Fibroblast of skin of right biceps (primary cell): ENCODE results near the gene NAMPT.
"Not testable (repeated sequence)": the region's sequence is repeated elsewhere in the genome, so short reads cannot be mapped to it uniquely, and the experiment has no call there.

Source experiments
- DNase-seq: peaks from one replicate; pipeline ENCODE4 v3.0.0-alpha.2; 2013

NAMPT gene

GRCh38 chr7:106284714-106285050, at the start of gene NAMPT:
Gene NAMPT (minus strand): TSS chr7:106284983. CDS start chr7:106284884, 99 bp downstream.
- DNase-seq: no peak

DNA sequence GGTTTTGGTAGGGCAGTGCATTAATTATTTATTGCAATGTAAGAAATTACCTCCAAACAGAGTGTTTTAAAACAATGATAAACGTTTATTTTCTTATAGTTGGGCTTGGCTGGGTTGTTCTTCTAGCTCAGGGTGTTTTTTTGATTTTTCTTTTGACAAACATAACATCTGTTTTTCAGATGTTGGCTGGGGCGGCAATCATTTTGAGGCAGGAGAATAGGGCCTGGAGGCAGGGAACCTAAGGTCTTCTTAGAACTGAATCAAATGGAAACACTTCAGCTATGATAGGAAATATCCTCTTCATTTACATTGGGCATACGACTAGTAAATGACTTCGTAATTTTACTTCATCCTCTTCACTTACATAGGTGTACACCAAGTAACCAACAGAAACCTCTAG, 47.4 kb upstream of the NAMPT start:
- no peak for DNase-seq

DNA sequence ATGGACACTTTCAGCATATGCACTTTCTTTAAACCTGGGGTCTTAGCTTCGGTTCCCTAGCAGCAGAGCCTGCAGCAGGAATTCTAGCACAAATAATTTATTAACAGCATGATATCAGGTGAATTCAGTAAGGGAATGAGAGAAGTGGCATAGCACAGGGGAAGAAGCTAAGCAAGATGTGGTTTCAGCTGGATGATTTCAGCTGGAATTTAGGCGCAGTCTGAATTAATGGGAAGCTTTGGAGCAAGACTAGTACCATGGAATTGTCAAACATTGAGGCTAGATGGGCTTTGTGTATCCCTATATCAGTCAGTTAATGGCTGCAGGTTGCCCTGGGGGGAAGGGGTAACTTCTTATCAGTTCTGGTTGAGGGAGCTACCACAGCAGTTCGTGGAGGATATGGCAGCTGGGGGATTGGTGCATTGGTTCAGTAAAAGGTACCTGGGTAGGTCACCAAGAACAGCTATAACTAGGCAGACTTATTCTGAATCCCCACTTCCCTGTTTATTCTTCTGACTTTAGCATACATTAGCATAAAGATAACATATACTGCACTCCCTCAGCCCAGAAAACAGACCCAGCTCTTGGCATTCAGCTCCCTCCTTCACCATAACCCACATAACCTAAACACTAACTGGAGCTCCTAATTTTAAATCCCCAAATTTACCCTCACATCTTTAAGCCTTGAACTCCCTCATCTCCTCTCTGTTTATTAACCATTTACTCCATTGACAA, 46.8 kb upstream of the NAMPT start:
- DNase-seq: no peak

GRCh38 chr7:106329971-106330733, 45.4 kb upstream of the NAMPT start:
- DNase-seq: peak; percentile 82

DNA sequence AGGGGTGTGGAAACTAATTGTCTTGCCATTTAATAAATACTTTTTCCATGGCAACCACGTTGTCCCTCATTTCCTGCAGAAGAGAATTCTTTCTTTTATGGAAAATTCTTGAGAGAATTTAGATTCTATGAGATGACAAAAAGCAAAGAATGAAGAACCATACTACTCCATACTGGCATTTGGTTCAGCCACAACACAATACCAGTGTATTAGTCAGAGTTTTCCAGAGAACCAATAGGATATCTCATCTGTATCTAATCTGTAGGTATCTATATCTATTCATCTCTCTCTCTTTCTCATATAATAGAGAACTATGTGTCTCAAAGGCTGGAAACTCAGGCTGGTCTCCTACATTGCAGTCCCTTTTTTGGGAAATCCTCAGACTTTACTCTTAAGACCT, 44.6 kb upstream of the NAMPT start:
- DNase-seq: peak; percentile 43

DNA sequence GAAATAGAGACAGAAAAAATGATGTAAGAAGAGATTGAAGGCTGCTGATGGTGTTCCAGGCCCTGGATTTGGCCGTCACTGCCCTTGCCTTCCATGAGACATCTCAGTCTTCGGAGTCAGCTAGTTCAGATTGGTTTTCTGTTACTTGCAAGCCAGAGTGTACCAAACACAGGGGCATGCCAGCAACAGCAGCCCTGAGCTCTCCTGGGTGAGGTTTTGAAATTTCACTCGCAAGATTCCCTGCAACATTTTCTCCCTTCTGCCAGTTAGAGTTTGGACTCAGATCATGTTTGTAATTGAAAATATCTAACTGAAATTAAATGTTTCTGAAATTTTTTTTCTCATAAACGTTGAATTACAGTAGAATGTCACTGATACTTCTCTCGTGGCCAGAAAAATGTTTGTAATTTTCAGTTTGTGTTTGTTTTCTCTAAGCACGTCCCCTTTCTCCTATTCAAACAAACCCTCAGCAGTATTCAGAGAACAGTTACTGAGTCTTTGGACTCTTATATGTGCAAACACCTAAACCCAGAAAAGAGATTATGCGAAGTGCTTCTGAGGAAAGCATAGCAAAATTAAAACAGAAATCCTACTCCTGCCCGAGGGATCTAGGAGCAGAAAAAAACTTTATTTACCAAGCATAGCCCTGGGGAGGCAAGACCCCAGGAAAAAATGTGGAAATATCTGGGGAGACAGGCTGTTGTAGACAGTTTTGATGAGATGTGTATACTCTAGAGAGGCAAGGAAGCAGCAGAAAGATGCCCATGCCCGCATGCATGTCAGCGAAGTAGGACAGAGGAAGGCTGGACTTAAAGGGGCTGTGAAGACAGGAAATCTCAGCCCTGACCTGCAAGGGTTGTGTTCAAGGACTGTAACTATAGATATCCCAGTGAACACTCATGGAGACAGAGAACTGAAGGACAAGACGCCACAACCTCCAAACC, 43.0 kb upstream of the NAMPT start:
- no peak for DNase-seq

- peak; percentile 2 for DNase-seq
Measured at GRCh38 chr7:106326594-106327537, 42.1 kb upstream of the NAMPT start.

- not testable (repeated sequence) for DNase-seq
Measured at GRCh38 chr7:106324509-106324908, 39.7 kb upstream of the NAMPT start.

DNA sequence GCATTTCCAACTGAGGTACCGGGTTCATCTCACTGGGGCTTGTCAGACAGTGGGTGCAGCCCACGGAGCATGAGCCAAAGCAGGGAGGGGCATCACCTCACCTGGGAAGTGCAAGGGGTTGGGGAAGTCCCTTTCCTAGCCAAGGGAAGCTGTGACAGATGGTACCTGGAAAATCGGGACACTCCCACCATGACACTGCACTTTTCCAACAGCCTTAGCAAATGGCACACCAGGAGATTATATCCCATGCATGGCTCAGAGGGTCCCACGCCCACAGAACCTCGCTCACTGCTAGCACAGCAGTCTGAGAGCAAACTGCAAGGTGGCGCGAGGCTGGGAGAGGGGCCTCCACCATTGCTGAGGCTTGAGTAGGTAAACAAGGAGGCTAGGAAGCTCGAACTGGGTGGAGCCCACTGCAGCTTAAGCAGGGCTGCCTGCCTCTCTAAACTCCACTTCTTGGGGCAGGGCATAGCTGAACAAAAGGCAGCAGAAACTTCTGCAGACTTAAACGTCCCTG, 35.5 kb upstream of the NAMPT start:
- not testable (repeated sequence) for DNase-seq

GRCh38 chr7:106318482-106318881, 33.7 kb upstream of the NAMPT start:
- no peak for DNase-seq

DNA sequence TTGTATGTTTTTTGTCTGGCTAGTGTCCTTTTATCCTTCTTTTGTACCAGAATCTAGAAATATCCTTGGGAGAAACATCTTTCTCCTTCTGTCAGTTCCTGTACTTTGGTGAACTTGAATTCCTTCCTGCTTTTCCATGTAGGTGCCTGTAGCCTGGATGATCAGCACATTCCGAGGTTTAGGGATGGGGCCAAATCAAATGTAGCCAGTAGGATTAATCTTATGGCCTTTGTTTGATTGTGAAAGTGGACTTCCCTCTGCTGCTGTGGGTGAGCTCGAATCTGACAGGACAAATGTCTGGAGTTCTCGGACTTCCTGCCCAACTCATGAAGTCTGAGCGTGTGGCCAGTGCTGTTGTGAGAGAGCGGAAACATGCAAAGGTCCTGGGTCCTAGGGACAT, 33.2 kb upstream of the NAMPT start:
- DNase-seq: peak; percentile 60

DNA sequence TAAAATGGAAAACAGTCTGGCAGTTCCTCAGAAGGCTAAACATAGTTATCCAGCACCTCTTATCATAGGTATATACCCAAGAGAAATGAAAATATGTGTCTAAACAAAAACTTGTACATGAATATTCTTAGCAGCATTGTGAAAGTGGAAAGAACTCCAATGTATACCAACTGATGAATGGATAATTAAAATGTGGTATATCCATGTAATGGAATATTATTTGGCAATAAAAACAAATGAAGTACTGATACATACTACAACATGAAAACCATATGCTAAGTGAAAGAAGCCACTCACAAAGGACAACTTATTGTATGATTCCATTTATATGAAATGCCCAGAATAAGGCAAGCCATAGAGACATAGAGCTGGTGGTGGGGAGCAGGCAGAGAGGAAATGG, 32.2 kb upstream of the NAMPT start:
- DNase-seq: no peak

- no peak for DNase-seq
Measured at GRCh38 chr7:106314875-106315274, 30.1 kb upstream of the NAMPT start.

- DNase-seq: no peak
Measured at GRCh38 chr7:106313966-106314365, 29.2 kb upstream of the NAMPT start.

- peak; percentile 81 for DNase-seq
Measured at GRCh38 chr7:106313456-106313901, 28.7 kb upstream of the NAMPT start.

GRCh38 chr7:106312906-106313305, 28.1 kb upstream of the NAMPT start:
- DNase-seq: peak; percentile 38

- no peak for DNase-seq
Measured at GRCh38 chr7:106312099-106312871, 27.5 kb upstream of the NAMPT start.

DNA sequence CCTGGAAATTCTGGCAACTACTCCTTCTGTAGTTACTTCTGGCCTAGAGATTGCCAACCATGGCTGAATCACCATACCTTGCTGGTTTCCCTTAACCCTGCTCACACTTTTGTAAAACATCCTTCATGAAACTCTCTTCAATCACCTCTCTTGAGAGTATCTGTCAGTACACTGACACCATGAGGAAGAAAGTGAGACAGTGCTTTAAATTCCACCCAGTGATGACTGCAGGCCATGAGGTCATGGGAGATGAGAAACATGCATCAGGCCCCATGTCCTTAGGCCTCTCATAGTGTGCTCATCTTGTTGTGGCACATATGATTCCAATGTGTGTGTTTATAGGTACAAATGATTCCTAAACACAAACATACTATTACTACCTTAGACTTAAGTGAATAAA, 24.6 kb upstream of the NAMPT start:
- peak; percentile 10 for DNase-seq

DNA sequence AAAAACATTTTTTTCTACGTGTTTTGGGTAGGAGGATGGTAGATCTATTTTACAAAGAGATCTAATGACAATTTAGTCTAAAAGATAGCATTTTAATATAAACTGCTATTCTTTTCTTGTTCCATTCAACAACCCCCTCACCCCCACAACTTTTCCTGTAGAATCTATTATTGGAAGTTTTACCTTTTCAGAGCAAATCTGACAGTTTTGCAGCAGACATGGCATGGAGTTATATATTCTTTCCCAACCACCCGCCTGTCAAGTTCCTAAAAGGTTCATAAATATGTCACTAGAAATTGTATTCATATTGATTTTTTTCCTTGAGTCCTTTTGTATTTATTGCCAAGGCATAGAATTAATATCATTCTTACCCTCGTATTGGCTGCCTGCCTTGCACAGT, 21.5 kb upstream of the NAMPT start:
- DNase-seq: no peak

- no peak for DNase-seq
Measured at GRCh38 chr7:106305732-106306131, 20.9 kb upstream of the NAMPT start.

DNA sequence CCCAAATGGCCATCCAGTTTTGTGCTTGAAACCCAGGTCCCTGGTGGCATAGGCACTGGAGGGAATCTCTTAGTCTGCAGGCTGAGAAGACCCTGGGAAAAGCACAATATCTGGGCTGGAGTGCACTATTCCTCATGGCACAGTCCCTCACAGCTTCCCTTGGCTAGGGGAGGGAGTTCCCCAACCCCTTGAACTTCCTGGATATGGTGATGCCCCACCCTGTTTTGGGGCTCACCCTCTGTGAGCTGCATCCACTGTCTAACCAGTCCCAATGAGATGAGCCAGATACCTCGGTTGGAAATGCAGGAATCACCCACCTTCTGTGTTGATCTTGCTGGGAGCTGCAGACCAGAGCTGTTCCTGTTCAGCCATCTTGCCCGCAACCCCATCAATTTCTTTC, 19.8 kb upstream of the NAMPT start:
- DNase-seq: no peak
